PC-3 (cell line): ENCODE results near the gene RAD1. TPM values are rescaled to one million over a fixed set of nuclear protein-coding genes. Genes with fewer than 3 reads are reported as not detected.

ENCODE experiments used
- ATAC-seq: fragments of 200-7000 bp; cut with Tn5 transposase; 2 replicates; pipeline ENCODE4 v1.9.1; 2020; ENCODE audit warnings: mild to moderate bottlenecking, moderate library complexity
- BruUV-seq: library from RNA; stranded (reverse); fragments of 400-500 nt; replicated peaks from 2 replicates; lab custom pipeline; 2021; lab: Mats Ljungman, UMichigan
- CTCF ChIA-PET: fragments of 300-600 bp; sonication (Branson Sonifier 250); formaldehyde crosslinking; loops from one replicate; lab custom pipeline; 2022; ENCODE audit warnings: antibody characterized with exemption; lab: Charles Lee
- POLR2A ChIA-PET: fragments of 300-600 bp; sonication (Branson Sonifier 250); formaldehyde crosslinking; loops from one replicate; lab custom pipeline; 2022; ENCODE audit warnings: antibody characterized with exemption; ENCODE audit not compliant: unreplicated experiment; lab: Charles Lee
- DNase-seq: peaks from one replicate; pipeline ENCODE4 v3.0.0-alpha.2; 2015
- H2AFZ ChIP-seq: fragments of 300-600 bp; sonication (generic); 2 replicates; pipeline ENCODE4 v1.6.0; 2016; ENCODE audit warnings: antibody characterized with exemption, low read length
- H3F3A ChIP-seq: fragments of 300-600 bp; sonication (generic); one replicate; pipeline ENCODE4 v1.6.0; 2017; ENCODE audit warnings: antibody characterized with exemption, low read length, control low read depth, mild to moderate bottlenecking; ENCODE audit not compliant: unreplicated experiment
- H3K27ac ChIP-seq: fragments of 300-600 bp; sonication (generic); 2 replicates; pipeline ENCODE4 v1.5.1; 2016; ENCODE audit warnings: mild to moderate bottlenecking, low read length
- H3K27me3 ChIP-seq: fragments of 300-600 bp; sonication (generic); 2 replicates; pipeline ENCODE4 v1.6.1; 2016; ENCODE audit warnings: low read length, mixed read lengths
- H3K36me3 ChIP-seq: fragments of 300-600 bp; sonication (generic); 2 replicates; pipeline ENCODE4 v1.6.1; 2016; ENCODE audit warnings: low read depth, mixed run types, low read length, mixed read lengths
- H3K4me1 ChIP-seq: fragments of 300-600 bp; sonication (generic); 2 replicates; pipeline ENCODE4 v1.5.1; 2016; ENCODE audit warnings: low read length; ENCODE audit not compliant: insufficient read depth
- H3K4me2 ChIP-seq: fragments of 300-600 bp; sonication (generic); 2 replicates; pipeline ENCODE4 v1.6.0; 2016; ENCODE audit warnings: low read length
- H3K4me3 ChIP-seq: fragments of 300-600 bp; sonication (generic); 2 replicates; pipeline ENCODE4 v1.5.1; 2016; ENCODE audit warnings: mild to moderate bottlenecking, low read length, mixed read lengths
- H3K79me2 ChIP-seq: fragments of 300-600 bp; sonication (generic); 2 replicates; pipeline ENCODE4 v1.6.1; 2017; ENCODE audit warnings: low read length, mixed read lengths
- H3K9ac ChIP-seq: fragments of 300-600 bp; sonication (generic); 2 replicates; pipeline ENCODE4 v1.6.0; 2016; ENCODE audit warnings: mild to moderate bottlenecking, low read length
- H3K9me2 ChIP-seq: fragments of 300-600 bp; sonication (generic); replicated peaks from 2 replicates; pipeline ENCODE4 v1.6.1; 2016; ENCODE audit warnings: mixed run types, low read length, mixed read lengths
- H3K9me3 ChIP-seq: fragments of 300-600 bp; sonication (generic); 2 replicates; pipeline ENCODE4 v1.6.1; 2016; ENCODE audit warnings: low read length, mixed read lengths
- H4K20me1 ChIP-seq: fragments of 300-600 bp; sonication (generic); 2 replicates; pipeline ENCODE4 v1.6.1; 2016; ENCODE audit warnings: low read length, mixed read lengths
- CTCF ChIP-seq: fragments of 300-600 bp; sonication (generic); conservative IDR thresholded peaks from 2 replicates; pipeline ENCODE4 v1.5.1; 2017; ENCODE audit warnings: antibody characterized with exemption, low read depth, mild to moderate bottlenecking, low read length
- EZH2 ChIP-seq: fragments of 300-600 bp; sonication (generic); IDR thresholded peaks from one replicate; pipeline ENCODE4 v1.6.1; 2017; ENCODE audit warnings: antibody characterized with exemption, mild to moderate bottlenecking, low read length; ENCODE audit not compliant: unreplicated experiment
- EZH2phosphoT487 ChIP-seq: fragments of 300-600 bp; sonication (generic); IDR thresholded peaks from 2 replicates; pipeline ENCODE4 v1.6.1; 2018; ENCODE audit warnings: mild to moderate bottlenecking, antibody characterized with exemption, low read length, borderline replicate concordance
- intact Hi-C: fragments of 100-400 bp; cut with micrococcal nuclease; formaldehyde crosslinking; loops from 2 replicates; pipeline ENCODE4 v1.9.0; 2023
- total RNA-seq: library from RNA; depleted of rRNA; stranded (reverse); fragments of >200 nt; gene quantifications from 2 replicates; pipeline ENCODE4 v1.2.3, GENCODE V29; 2014

The RAD1 gene
- total RNA-seq, 1 experiment from 2014 or later, result 62.5 TPM

DNA sequence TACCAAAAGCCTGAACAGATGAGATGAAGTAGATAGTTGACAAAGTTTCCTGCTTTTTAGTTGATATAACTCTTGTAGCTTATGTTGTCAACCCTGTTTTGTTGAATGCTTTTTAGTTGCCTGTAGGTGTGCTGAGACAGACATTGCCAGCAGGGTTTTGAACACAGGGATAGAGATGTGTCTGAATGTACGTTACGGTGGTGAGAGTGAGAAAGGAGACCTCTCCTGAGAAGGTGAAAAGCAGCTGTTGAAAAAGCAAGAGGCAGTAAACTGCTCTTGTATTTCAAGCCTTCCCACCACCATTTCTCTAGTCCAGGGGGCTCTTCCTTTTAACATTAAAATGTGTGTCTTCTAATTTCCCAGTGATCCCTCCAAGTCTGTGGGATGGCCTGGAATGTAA is 28.7 kb upstream of the RAD1 start:
- DNase-seq (no peak), ATAC-seq (no peak)
- Histone ChIP-seq H3F3A (no peaks in the 10 kb centered on the region), H3K9me2 (no peaks in the 10 kb centered on the region), H3K36me3 (peaks cover 12% of the 10 kb centered on the region), H3K27ac (no peak overlapping the region), H3K4me2 (no peak overlapping the region), H3K4me3 (no peak overlapping the region), H4K20me1 (no peaks in the 10 kb centered on the region), H3K27me3 (no peaks in the 10 kb centered on the region), H3K79me2 (no peaks in the 10 kb centered on the region), H3K9me3 (no peaks in the 10 kb centered on the region), H3K9ac (no peak overlapping the region), H2AFZ (no peak overlapping the region), H3K4me1 (no peaks in the 10 kb centered on the region)
- POLR2A ChIA-PET, result no interaction called here
- CTCF ChIA-PET, result interaction anchor here (0.6 kb wide), 1 partner anchor 1135 kb away, joined by 5 read pairs; no protein-coding TSS in a partner anchor
- intact Hi-C loops, result no loop called here
- no peak for TF ChIP-seq EZH2phosphoT487
- TF ChIP-seq EZH2, result no peak
- TF ChIP-seq CTCF, result no peak
- no TSS peak for BruUV-seq

DNA sequence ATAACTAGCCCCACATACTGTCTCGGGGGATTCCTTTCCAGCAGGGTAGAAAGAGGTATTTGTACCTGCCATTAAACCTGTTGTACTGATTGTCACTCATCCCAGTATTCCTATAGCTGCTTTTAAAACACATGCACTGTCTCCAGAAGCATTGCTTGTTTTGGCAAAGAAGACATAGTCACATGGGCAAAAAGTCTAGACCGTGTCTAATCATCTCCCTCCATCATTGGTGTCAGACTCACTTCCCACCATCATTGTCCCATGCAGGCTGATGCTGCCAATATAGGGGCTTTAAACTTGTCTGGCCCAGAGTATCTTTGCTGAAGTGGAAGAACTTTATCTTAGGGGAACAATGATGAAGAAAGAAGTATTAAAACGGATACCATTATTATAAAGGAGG is 26.6 kb upstream of the RAD1 start:
- POLR2A ChIA-PET, result no interaction called here

More for the DNA sequence above, 26.6 kb upstream of the RAD1 start:
- no TSS peak for BruUV-seq
- no peaks in the 10 kb centered on the region for H4K20me1 ChIP-seq
- H3K9me3 ChIP-seq, result no peaks in the 10 kb centered on the region
- no peak overlapping the region for H3K9ac ChIP-seq
- no peak for ATAC-seq
- H2AFZ ChIP-seq, result no peak overlapping the region
- H3K79me2 ChIP-seq, result no peaks in the 10 kb centered on the region
- H3K4me3 ChIP-seq, result no peak overlapping the region
- intact Hi-C loops, result no loop called here
- no peaks in the 10 kb centered on the region for H3K9me2 ChIP-seq
- H3K27me3 ChIP-seq, result no peaks in the 10 kb centered on the region
- no peak overlapping the region for H3K4me2 ChIP-seq
- no peaks in the 10 kb centered on the region for H3K4me1 ChIP-seq
- no peak overlapping the region for H3K27ac ChIP-seq
- no peak for DNase-seq
- no peak for TF ChIP-seq EZH2
- TF ChIP-seq EZH2phosphoT487, result no peak
- TF ChIP-seq CTCF, result no peak
- peaks cover 28% of the 10 kb centered on the region for H3K36me3 ChIP-seq
- no peaks in the 10 kb centered on the region for H3F3A ChIP-seq
- CTCF ChIA-PET, result no interaction called here
